Activated CD8-positive, alpha-beta T cell treated with anti-CD3 and anti-CD28 coated beads for 36 hours (primary cell): ENCODE measurements around the gene LUZP2. TPM values are rescaled to one million over a fixed set of nuclear protein-coding genes. Genes with fewer than 3 reads are reported as not detected.

Source experiments
- ATAC-seq: fragments of 200-7000 bp; cut with Tn5 transposase; one replicate; pipeline ENCODE4 v1.10.0; 2021; ENCODE audit warnings: mild to moderate bottlenecking, moderate library complexity
- CTCF ChIA-PET: fragments of 350-600 bp; sonication (Branson Sonifier 250); formaldehyde crosslinking; loops from one replicate; lab custom pipeline; 2021; ENCODE audit warnings: antibody characterized with exemption; lab: Charles Lee
- POLR2A ChIA-PET: fragments of 350-600 bp; sonication (Branson Sonifier 250); formaldehyde crosslinking; loops from one replicate; lab custom pipeline; 2021; ENCODE audit warnings: antibody characterized with exemption; lab: Charles Lee
- DNase-seq: peaks from one replicate; pipeline ENCODE4 v3.0.0-alpha.2; 2020
- H3K27ac Mint-ChIP-seq: one replicate; pipeline ENCODE4 v1.8.0; 2021; ENCODE audit warnings: mild to moderate bottlenecking, mixed read lengths
- H3K27me3 Mint-ChIP-seq: one replicate; pipeline ENCODE4 v1.8.0; 2021; ENCODE audit warnings: mixed read lengths
- H3K36me3 Mint-ChIP-seq: one replicate; pipeline ENCODE4 v1.8.0; 2021; ENCODE audit warnings: low read depth, mixed read lengths
- H3K4me1 Mint-ChIP-seq: one replicate; pipeline ENCODE4 v1.8.0; 2021; ENCODE audit warnings: low read depth, mixed read lengths
- H3K4me3 Mint-ChIP-seq: one replicate; pipeline ENCODE4 v1.8.0; 2021; ENCODE audit warnings: mild to moderate bottlenecking, moderate library complexity, mixed read lengths
- H3K9me3 Mint-ChIP-seq: one replicate; pipeline ENCODE4 v1.8.0; 2021; ENCODE audit warnings: mixed read lengths
- intact Hi-C: fragments of 100-400 bp; cut with micrococcal nuclease; formaldehyde crosslinking; loops from one replicate; pipeline ENCODE4 v1.10.0; 2022
- total RNA-seq, 2 experiments: library from RNA; stranded (reverse); gene quantifications; one replicate each; pipeline ENCODE4 v1.2.3, GENCODE V29; 2021
- TF ChIP-seq, protein P1 (sequence below): fragments of 200-600 bp; IDR thresholded peaks from one replicate; pipeline ENCODE4 v1.8.0; 2022; ENCODE audit warnings: antibody characterized with exemption, mild to moderate bottlenecking

The LUZP2 gene
- total RNA-seq, 2 experiments from 2014 or later: not detected

- H3K4me3 Mint-ChIP-seq: no peak overlapping the region
- DNase-seq: no peak
- peaks cover 6% of the 10 kb centered on the region for H3K9me3 Mint-ChIP-seq
- ChIA-PET CTCF (no interaction called here), POLR2A (no interaction called here)
- H3K4me1 Mint-ChIP-seq: no peaks in the 10 kb centered on the region
- TF ChIP-seq, protein P1, sequence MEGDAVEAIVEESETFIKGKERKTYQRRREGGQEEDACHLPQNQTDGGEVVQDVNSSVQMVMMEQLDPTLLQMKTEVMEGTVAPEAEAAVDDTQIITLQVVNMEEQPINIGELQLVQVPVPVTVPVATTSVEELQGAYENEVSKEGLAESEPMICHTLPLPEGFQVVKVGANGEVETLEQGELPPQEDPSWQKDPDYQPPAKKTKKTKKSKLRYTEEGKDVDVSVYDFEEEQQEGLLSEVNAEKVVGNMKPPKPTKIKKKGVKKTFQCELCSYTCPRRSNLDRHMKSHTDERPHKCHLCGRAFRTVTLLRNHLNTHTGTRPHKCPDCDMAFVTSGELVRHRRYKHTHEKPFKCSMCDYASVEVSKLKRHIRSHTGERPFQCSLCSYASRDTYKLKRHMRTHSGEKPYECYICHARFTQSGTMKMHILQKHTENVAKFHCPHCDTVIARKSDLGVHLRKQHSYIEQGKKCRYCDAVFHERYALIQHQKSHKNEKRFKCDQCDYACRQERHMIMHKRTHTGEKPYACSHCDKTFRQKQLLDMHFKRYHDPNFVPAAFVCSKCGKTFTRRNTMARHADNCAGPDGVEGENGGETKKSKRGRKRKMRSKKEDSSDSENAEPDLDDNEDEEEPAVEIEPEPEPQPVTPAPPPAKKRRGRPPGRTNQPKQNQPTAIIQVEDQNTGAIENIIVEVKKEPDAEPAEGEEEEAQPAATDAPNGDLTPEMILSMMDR: no peak
- intact Hi-C loops: no loop called here
- H3K27me3 Mint-ChIP-seq: no peaks in the 10 kb centered on the region
- no peak overlapping the region for H3K27ac Mint-ChIP-seq
- no peaks in the 10 kb centered on the region for H3K36me3 Mint-ChIP-seq
- no peak for ATAC-seq
Measured at GRCh38 chr11:24645563-24645962, 148.7 kb downstream of the LUZP2 start.

DNA sequence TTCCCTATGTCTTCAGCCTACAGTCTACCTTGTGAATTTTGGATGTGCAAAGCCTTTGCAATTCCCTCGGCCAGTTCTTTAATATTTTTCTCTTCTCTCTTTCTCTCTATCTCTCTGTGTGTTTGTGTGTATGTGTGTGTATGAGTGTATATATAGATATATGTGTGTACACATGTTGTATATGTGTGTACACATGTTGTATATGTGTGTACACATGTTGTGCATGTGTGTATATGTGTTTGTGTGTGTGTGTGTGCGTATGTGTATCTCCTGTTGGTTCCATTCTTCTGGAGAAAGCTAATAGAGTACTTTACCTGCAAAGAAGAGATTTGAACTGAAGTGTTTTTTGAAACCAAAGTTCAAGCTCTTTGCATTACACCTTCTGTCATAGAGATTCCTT, 155.0 kb downstream of the LUZP2 start:
- intact Hi-C loops: no loop called here
- H3K9me3 Mint-ChIP-seq: peaks cover 5% of the 10 kb centered on the region
- ChIA-PET POLR2A (no interaction called here), CTCF (no interaction called here)
- TF ChIP-seq, protein P1: no peak
- no peak for DNase-seq
- H3K36me3 Mint-ChIP-seq: no peaks in the 10 kb centered on the region
- no peak for ATAC-seq
- no peaks in the 10 kb centered on the region for H3K4me1 Mint-ChIP-seq
- H3K27me3 Mint-ChIP-seq: no peaks in the 10 kb centered on the region
- no peak overlapping the region for H3K27ac Mint-ChIP-seq
- H3K4me3 Mint-ChIP-seq: no peak overlapping the region

GRCh38 chr11:24653901-24654300, 157.0 kb downstream of the LUZP2 start:
- intact Hi-C loops: no loop called here
- no peaks in the 10 kb centered on the region for H3K27me3 Mint-ChIP-seq
- CTCF ChIA-PET: no interaction called here

DNA sequence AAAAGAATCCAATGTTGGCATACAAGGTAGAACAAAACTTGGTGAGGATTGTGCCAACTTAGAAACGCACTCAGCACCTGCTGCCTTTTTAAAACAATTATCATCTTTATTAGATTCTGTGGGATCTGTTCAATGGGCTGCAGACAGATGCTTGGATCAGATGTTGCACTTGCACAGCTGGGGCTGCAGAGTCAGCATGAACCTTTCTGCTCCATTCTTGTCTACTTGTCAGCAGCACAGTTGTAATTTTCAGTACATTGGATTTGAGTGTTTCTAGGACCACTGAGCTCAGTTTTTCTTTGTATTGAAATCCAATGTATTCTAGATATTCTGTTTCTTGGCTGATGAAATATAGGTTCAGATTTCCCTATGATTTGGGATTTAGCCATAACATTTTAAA, 164.5 kb downstream of the LUZP2 start:
- CTCF ChIA-PET: no interaction called here
- no peaks in the 10 kb centered on the region for H3K36me3 Mint-ChIP-seq

More at GRCh38 chr11:24653901-24654300, 157.0 kb downstream of the LUZP2 start:
- TF ChIP-seq, protein P1: no peak
- no peak for DNase-seq
- Mint-ChIP-seq H3K36me3 (no peaks in the 10 kb centered on the region), H3K4me1 (no peaks in the 10 kb centered on the region), H3K9me3 (peaks cover 3% of the 10 kb centered on the region), H3K4me3 (no peak overlapping the region), H3K27ac (no peak overlapping the region)
- POLR2A ChIA-PET: no interaction called here
- ATAC-seq: no peak

GRCh38 chr11:24664399-24664798, 167.5 kb downstream of the LUZP2 start:
- TF ChIP-seq, protein P1: no peak
- H3K4me3 Mint-ChIP-seq: no peak overlapping the region
- peaks cover 10% of the 10 kb centered on the region for H3K9me3 Mint-ChIP-seq
- no peaks in the 10 kb centered on the region for H3K4me1 Mint-ChIP-seq
- ATAC-seq (no peak), DNase-seq (no peak)
- H3K27me3 Mint-ChIP-seq: no peaks in the 10 kb centered on the region
- H3K27ac Mint-ChIP-seq: no peak overlapping the region
- intact Hi-C loops: no loop called here
- H3K36me3 Mint-ChIP-seq: no peaks in the 10 kb centered on the region
- POLR2A ChIA-PET: no interaction called here
- CTCF ChIA-PET: no interaction called here

More for the DNA sequence above, 164.5 kb downstream of the LUZP2 start:
- DNase-seq: no peak
- intact Hi-C loops: no loop called here
- Mint-ChIP-seq H3K4me1 (no peaks in the 10 kb centered on the region), H3K27ac (no peak overlapping the region), H3K4me3 (no peak overlapping the region), H3K9me3 (peaks cover 8% of the 10 kb centered on the region), H3K27me3 (no peaks in the 10 kb centered on the region)
- no peak for ATAC-seq
- TF ChIP-seq, protein P1: no peak
- POLR2A ChIA-PET: no interaction called here
